ENCODE data around the gene GNG7.

The GNG7 gene

DNA sequence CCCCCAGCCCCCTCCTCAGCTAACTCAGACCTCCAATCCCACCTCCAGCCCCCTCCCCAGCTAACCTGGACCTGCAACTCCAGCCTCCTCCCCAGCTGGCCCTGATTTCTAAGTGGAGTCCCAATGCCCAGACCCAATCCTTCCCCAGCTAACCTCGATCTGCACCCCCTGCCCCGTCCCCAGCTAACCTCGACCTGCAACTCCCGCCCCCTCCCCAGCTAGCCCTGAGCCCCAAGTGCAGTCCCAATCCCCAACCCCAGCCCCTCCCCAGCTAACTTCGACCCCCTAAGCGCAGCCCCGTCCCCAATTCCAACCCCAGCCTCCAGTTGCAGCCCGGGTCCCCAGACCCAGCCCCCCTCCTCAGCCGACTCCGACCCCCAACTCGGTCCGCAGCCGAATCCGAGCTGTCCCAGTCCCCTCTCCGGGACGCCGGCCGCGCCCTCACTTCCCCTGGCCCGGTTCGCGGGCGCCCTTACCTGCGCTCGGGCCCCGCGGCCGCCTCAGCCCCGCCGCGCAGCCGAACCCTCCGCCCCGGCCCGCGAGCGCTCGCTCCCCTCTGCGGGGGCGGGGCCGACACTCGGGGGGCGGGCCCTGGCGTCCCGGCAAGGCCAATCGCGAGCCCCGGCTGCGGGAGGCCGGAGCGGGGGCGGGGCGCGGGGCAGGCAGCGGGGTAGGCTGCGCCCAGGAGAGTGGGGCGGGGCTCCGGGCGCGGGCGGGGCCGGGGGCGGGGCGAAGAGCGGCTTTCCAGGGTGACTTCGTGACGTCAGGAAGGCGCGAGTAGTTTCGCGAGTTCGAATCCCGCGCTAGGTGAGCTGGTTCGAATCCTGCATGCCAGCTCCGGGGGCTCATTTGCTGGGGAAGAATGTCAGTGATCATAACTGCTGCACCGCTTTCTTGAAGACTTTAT lies at the start of gene GNG7:
TSS of gene GNG7 (minus strand) at position 525 of the 907 bp plus-strand sequence. CDS start 182,006 bp downstream, outside the sequence.
- peak; percentile 94 to 99 for DNase-seq

DNA sequence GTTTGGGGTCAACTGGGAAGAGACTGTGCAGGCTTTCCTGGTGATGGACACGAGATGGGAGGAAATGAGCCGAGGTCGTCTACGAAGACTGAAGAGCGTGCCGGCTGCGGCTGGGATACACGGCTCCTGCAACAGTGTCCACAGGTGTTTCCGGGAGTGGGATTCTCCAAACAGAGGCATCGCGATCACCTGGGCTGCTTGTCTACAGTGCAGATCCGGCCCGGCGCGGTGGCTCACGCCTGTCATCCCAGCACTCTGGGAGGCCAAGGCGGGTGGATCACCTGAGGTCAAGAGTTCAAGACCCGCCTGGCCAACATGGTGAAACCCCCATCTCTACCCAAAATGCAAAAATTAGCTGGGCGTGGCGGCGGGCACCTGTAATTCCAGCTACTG lies 48.9 kb upstream of the GNG7 start:
- DNase-seq, result no peak

DNA sequence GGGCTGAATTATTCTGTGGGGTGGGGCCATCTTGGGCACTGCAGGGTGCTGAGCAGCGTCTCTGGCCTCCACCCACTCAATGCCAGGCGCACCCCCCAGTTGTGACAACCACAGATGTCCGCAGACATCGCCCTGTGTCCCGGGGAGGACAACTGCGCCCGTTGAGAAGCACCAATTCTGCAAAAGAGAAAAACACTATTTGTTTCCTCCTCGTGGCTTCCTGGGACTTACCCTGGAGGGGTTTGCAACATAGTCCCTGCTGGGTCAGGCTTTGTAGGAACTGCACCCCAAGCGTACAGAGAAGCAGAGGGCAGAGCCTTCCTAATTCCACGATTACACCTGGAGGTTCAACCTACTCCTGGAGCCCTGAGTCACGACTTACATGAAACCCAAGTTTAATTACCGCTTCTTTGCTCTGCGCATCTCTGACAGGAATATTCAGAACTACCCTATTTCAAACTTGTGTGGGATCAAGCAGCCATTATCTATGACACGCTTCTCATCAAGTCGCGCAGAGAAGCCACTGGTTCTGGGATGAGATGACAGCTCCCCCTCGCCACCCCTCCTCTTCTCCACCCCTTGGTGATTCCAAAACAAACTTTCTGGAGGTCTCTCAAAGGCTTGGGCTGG lies 48.4 kb upstream of the GNG7 start:
- no peak for DNase-seq

DNA sequence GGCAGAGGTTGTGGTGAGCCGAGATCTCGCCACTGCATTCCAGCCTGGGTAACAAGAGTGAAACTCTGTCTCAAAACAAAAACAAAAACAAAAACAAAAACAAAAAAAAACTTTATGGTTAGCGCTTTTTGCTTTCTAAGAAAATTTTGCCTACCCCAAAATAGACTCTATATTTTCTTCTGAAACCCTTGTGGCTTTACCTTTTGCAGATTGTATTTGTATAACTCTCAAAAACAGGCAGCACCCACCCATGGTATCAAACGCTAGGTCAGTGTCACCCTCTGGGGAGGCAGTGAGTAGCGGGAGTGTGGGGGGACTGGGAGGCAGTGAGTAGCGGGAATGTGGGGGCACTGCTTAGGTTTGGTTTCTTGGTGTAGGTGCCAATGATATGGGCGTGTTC lies 44.9 kb upstream of the GNG7 start:
- no peak for DNase-seq

DNA sequence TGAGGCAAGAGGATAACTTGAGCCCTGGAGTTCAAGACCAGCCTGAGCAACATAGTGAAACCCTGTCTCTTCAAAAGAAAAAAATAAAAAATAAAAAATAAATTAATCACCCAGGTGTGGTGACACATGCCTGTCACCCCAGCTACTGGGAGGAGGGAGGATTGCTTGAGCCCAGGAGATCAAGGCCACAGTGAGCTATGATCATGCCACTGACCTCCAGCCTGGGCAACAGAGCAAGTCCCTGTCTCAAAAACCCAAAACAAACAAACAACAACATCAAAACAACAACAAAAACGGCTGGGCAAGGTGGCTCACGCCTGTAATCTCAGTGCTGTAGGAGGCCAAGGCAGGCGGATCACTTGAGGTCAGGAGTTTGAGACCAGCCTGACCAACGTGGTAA lies 41.6 kb upstream of the GNG7 start:
- no peak for DNase-seq

DNA sequence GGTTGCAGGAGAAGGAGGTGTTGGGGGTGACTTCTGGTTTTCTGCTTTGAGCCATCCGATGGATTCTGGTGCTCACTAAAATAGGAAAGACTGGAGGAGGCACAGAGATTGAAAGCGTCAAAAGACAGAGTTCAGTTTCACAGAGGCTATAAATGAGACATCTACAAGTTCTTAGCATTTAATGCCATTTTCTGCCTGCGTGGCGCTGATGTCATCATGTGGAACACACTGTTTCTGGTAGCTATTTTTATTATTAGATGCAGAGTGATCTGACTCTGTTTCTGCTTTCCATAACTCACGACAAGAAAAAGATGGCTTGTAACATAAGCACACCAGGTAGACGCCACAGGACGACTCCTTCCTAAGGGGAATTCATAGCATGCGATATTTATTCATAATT lies 40.6 kb upstream of the GNG7 start:
- DNase-seq, result no peak

DNA sequence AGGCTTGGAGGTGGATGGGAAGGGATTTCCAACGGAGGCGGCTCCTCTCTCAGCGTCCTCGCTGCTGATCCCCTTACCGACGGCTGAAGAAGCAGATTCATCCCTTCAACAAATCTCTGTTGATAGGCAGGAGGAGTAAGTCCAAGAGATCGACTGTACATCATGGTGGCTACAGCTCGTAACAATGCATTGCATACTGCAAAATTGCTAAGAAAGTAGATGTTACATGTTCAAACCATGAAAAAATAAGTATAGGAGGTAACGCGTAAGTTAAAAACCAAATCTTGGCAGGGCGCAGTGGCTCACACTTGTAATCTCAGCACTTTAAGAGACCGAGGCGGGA lies 37.8 kb upstream of the GNG7 start:
- no peak for DNase-seq

DNA sequence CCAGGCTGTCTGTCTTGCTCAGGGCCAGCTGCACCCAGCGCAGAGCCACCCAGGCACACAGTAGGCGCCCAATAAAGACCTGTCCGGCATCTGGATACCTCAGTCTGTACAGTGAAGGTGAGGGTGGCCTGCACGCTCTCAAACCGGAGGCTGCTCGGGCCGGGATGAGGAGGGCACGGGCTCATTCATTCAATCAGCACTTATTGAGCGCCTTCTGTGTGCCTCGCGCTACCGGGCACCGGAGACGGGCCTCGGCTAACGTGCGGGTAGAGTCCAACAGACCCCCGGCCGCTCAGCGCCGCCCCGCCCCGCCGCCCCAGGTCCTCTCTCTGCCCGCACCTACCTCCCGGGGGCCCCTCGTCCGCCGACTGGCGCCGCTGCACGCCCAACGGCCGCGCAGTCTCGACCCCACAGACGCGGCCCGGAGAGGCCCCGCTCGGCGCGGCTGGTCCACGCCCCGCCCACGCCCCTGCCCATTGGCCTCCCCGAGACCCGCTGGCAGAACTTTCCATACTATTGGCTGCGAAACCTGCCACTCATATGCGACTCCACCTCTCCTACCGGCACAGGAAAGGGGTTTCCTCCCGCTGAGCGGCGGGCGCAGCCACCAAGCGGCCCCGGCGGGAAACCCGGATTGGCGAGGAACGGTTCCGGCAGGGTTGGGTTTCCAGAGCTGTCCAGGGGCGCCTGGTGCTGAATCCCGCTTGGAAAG lies 37.3 kb upstream of the GNG7 start, which contains the start of gene SLC39A3:
TSS of gene SLC39A3 (minus strand) at position 416 of the 712 bp plus-strand sequence. CDS start 2,760 bp downstream, outside the sequence.
- peak; percentile 99 for DNase-seq

DNA sequence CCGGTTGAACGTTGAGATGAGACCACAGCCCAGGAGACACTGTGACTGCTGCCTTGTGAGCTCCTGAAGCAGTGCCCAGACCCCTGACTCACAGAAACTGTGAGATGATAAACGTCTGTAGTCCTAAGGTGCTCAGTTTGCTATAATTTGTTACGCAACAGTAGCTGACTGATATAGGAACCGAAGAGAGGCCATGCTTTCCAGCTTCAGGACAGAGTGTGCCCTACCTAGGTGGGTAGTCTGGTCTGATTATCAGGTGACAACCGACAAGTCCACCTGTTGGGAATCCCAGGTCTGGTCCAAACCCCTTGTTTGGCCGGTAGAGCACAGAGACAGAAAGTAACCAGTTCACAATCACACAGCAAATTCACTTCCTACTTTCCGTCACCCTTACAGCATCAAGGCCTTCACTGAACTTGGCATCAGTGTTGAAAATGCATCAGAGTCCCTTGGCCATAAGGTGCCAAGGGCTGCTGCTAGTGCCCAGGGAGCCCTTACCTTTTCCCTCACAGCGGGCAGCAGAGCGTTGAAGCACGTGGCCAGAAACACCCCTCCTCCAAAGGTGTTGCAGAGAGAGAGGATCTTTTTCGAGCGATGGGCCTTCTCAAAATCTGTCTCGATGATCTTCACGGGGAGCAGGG lies 34.2 kb upstream of the GNG7 start:
- DNase-seq, result no peak

DNA sequence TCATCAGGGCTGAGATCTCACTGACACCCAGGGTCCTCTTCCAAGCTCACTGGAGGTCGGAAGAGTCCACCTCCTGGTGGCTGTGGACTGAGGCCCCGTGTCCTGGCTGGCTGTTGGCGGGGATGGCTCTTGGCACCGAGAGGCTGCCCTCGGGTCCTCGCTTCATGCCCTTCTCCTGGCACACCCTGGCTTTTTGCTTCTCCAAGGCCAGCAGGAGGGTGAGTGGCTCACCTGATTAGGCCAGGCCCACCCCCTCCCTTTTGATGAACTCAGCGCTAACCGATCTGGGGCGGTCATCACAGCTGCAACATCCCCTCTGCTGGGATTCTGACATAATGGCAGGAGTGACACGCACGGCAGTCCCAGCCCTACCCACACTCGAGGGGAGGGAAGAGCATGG lies 32.9 kb upstream of the GNG7 start:
- DNase-seq, result no peak

DNA sequence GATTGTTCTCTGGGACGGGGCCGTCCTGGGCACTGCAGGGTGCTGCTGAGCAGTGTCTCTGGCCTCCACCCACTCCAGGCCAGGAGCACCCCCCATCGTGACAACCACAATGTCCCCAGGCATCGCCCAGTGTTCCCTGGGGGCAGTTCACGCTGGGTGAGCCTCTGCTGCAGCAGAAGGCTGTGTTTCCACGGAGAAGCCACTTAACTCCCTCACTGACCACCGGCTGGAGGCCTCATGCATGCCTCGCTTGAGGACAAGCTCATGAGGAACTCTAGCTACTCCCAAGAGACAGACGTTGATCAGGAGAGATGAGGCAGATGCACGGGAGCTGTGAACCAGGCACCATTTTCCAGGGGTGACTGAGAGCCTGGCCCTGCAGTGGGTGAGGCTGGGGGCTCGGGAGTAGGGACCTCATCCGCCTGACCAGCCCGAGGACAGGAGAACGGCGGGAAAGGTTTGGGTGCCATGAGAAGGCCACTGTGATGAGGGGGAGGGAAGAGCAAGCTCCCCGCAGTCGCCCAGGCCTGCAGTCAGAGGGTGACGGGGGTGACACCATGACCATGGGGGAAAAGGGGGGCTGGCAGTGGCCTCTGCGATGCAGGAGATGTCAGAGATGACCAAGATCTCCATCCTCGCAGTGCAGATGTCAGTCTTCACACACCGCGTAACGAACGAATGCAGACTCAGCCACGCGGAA lies 32.2 kb upstream of the GNG7 start:
- DNase-seq, result no peak

DNA sequence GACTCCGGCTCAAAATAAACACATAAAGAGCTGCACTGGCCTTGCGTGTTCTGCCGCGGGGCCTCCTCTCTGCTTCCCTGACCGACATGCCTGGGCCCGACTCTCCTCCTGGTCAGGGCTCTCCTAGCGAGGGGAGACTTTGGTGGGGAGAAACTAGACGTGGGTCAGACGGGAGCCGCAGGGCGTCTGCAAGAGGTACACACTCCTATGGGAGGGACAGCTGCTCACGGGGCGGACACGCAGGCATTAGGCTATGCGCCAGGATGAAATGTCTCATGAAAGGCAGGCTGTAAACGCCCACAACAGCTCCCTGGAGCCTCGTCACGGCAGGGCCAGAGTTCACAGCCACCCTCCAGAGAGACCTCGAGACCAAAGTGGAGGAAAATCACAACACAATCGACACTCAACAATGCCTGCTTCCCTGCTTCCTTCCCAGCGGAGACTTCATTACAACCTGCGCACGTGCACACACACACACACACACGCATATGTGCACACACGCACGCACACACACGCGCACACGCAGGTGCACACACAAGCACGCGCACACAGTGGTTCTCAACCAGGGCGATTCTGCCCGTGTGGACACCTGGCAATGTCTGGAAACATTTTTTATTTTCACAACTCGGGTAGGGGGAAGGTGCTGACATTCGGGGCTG lies 31.6 kb upstream of the GNG7 start:
- no peak for DNase-seq

DNA sequence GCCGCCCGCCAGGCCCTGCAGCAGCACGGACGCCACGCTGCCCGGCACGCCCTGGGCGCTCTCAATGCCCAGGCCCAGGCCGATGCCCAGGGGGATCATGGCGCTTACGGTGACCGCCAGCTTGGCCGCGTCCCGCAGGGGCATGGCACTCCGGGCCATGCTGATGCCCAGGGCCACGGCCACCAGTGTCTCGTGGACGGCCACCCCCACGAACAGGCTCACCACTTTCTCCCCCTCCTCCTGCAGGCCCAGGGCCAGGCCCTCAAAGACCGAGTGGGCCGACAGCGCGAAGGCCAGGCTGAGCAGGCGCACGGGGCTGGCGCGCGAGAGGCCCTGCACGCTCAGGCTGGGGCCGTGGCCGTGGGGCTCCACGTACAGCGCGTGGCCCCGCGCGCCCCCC lies 30.4 kb upstream of the GNG7 start:
- DNase-seq, result no peak

DNA sequence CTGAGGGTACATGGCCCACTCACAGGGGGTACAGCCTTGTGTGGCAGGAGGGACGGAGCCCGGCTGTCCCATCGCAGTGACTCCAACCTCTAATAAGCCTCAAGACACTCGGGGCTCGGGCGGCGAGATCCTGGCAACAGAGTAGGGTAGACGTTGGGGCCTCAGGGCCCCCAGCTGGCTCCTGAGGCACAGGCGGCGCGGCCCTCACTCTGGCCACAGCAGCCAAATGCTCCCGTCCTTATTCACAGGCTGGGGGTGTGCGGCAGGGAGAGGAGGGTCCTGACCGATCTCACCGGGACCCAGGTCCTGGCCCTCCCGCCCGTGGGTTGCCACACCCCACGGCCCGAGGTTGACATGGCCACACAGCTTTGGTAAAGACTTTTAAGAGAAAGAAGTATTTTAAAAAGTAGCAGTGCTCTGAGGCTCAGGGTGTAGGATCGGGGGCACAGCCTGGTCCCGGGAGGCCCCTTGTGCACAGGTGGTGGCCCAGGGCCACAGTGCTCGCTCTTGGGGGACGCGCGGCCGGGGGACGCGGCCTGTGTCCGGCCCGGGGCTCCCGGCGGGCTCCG lies 29.7 kb upstream of the GNG7 start:
- DNase-seq, result no peak

DNA sequence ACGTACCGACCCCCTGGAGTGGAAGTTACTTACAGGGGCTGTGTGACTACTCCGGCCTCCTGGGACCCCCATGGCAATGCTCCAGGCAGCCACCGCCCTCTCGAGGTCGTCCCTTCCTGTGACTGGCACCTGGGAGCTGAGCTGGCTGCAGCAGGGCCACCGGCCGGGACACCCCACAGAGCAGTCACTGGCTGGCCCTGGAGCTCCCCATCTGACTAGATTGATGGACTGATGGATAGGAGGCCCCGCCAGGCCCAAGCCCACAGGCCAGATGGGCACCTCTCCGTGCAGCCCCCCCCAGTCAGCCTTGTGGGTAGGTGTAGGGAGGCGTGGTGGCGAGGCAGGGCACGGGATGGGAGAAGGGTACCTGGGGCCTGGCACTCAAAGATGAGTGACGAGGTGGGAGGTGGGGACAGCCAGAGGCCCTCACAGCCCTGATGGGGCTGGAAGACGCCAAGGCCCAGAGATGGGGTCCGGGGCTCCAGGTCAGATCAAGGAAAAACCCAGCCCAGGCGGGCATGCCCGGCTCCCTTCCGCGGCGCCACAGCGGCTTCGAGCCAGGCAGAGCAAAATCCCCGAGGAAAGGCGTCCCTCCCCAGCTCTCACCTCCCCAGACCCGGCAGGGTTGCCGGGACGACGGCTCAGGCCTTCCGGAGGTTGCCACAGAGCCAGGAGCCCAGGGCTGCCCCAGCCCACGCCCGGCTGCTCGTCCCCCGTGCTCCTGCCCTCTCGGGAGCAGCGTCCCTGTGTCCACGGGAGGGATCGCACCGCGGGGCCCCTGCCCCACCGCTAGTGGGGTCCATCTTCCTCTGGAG lies 28.9 kb upstream of the GNG7 start:
- DNase-seq, result no peak

DNA sequence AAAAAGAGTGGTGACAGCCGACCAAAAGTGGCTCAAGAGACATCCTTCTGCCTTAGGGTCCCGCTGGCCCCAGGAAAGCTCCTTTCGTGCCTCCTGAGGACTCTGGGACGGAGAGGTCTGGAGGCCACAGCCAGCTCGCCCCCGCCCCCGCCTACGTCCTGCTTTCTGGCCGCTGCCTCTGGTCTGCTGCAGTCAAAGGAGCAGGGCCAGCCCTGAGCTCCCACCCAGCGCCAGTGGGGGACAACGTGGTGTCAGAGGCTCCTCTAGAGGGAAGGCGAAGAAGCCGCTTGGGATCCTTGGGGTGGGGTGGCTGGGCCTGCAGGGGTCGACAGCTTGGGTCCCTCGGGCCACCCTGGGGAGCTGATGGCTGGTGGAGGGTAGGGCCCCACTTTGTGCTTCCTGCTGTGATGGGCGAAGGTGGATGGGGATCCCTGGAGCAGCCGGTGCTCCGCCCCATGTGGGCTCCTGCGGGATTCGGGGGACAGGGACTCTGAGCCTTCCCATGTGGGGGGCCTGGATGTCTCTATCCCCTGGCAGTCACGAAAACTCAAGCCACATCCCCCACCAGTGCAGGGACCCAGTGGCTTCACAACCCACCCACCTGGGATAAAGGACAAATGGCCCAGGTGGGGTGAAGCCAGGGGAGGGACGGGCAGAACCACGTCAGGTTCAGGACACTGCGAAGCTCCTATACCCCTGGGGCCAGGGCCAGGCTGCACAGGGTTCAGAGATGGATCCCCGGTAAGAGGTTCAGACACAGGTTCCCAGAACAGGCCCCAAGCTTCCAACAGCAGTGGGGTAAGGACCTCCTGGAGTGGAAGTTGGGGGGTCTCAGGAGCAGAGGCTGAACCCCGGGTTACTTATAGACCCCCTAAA lies 27.7 kb upstream of the GNG7 start:
- no peak for DNase-seq

DNA sequence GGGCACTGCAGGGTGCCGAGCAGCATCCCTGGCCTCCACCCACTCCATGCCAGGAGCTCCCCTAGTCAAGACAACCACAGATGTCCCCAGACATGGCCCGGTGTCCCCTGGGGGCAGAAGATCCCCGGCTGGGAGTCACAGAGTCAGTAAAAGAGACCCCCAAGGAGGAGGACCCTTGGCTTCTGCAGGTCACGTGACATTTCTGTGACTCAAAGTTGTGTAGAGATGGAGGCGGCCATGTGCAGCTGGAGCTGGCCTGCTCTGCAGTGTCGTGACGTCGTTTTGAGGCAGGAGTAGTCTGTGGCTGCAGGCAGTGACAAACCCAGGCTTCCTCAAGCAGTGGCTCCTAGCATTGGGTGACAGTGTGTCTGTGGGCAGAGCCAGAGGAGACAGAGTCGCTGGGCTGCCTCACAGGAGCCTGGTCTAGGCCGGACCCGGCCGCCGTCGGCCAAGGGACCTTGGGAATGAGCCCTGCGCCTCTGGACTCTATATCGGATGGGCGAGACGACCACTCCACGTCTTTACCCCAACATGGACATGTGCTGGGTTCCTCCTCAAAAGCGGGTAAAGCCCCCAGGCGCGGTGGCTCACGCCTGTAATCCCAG lies 26.4 kb upstream of the GNG7 start:
- no peak for DNase-seq

DNA sequence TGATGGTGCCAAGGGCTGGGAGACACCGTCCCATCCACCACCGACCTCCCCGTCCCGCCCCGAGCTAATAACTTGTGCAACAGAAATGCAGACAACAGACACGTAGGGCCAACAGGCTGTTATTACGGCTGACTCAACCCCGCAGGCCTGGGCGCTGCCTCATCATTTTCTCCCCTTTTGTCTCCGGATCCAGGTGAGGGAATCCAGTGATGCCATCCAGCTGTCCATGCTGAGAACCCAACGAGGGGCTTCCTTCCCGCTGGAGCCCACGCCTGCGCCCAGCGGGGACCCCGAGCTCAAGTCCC lies 25.1 kb upstream of the GNG7 start:
- no peak for DNase-seq

DNA sequence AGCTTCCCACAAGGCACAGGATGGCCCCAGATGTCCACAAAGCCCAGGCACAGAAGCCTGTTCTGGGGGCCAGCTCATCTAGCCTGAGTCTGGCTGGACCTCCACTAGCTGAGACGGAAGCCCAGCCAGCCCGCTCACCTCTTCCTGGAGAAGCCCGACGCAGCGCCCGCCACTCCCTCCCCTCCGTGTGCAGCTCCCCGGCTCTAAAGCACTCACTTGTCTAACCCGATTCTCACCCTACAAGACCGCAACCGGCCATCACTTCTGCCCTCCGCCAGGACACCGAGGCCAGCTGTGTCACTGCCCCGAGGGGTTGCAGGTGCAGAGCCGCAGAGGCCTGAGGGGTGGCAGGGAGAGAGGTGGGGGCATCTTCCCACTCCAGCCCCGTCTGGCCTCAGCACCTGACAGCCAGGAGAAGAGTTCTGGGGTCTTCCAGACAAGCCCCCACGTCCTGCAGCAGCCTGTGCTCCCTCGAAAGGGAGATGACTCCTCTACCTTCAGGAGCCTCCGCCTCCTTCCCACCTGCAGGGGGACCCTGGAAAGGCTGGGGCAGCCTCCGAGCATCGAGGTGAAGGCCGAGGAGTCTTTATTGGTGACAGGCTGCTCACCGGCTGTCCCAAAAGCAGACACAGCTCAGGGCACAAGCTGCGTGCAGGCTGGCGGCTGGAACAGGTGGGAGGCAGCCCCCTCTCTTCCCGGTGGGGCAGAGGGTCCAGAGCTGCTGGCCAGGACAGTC lies 24.6 kb upstream of the GNG7 start:
- DNase-seq, result no peak
